Activated T-helper 1 cell treated with Interleukin-2 at 50 U/mL for 16 hours (primary cell): ENCODE results near the gene PPP1CC.
"Not testable (repeated sequence)": the region's sequence is repeated elsewhere in the genome, so short reads cannot be mapped to it uniquely, and the experiment has no call there.

ENCODE experiments used
- DNase-seq: peaks from one replicate; pipeline ENCODE4 v3.0.0-alpha.2; 2020; ENCODE audit warnings: low read depth

Gene PPP1CC

GRCh38 chr12:110754101-110754793 lies 11.6 kb upstream of the PPP1CC start:
- DNase-seq = no peak

- no peak for DNase-seq
Observed at GRCh38 chr12:110750784-110751461, 8.2 kb upstream of the PPP1CC start.

- no peak for DNase-seq
Observed at GRCh38 chr12:110746550-110746949, 3.9 kb upstream of the PPP1CC start.

- DNase-seq = no peak
Observed at GRCh38 chr12:110745542-110746284, 3.0 kb upstream of the PPP1CC start.

- DNase-seq = no peak
Observed at GRCh38 chr12:110744601-110745264, 2.0 kb upstream of the PPP1CC start.

GRCh38 chr12:110744151-110744571 lies 1.5 kb upstream of the PPP1CC start:
- DNase-seq = no peak

GRCh38 chr12:110743571-110744093 lies 941 bp upstream of the PPP1CC start:
- DNase-seq = no peak

- no peak for DNase-seq
Observed at GRCh38 chr12:110742096-110742717, 484 bp downstream of the PPP1CC start.

GRCh38 chr12:110741341-110742095 lies 1.2 kb downstream of the PPP1CC start:
- no peak for DNase-seq

GRCh38 chr12:110739894-110740293 lies 2.8 kb downstream of the PPP1CC start:
- DNase-seq = no peak

GRCh38 chr12:110739488-110739887 lies 3.2 kb downstream of the PPP1CC start:
- no peak for DNase-seq

GRCh38 chr12:110737532-110737931 lies 5.2 kb downstream of the PPP1CC start:
- no peak for DNase-seq

- DNase-seq = not testable (repeated sequence)
Observed at GRCh38 chr12:110737016-110737415, 5.7 kb downstream of the PPP1CC start.

- no peak for DNase-seq
Observed at GRCh38 chr12:110733900-110734299, 8.8 kb downstream of the PPP1CC start.

GRCh38 chr12:110733089-110733715 lies 9.5 kb downstream of the PPP1CC start:
- DNase-seq = no peak

- DNase-seq = no peak
Observed at GRCh38 chr12:110732572-110732971, 10.1 kb downstream of the PPP1CC start.

GRCh38 chr12:110731479-110731878 lies 11.2 kb downstream of the PPP1CC start:
- no peak for DNase-seq

- no peak for DNase-seq
Observed at GRCh38 chr12:110728628-110729027, 14.1 kb downstream of the PPP1CC start.

- no peak for DNase-seq
Observed at GRCh38 chr12:110726708-110727369, 15.9 kb downstream of the PPP1CC start.

GRCh38 chr12:110726028-110726427 lies 16.7 kb downstream of the PPP1CC start:
- no peak for DNase-seq
